Left renal cortex interstitium (tissue), 4 donors: Measurements from ENCODE around the gene FBXO5. TPM values are rescaled to one million over a fixed set of nuclear protein-coding genes. Genes with fewer than 3 reads are reported as not detected.
"Not testable (repeated sequence)": the region's sequence is repeated elsewhere in the genome, so short reads cannot be mapped to it uniquely, and the experiment has no call there.

Source experiments
- DNase-seq, 4 donors: peaks; one replicate each; pipeline ENCODE4 v3.0.0-alpha.2; 2013; ENCODE audit warnings: low read depth in 4 of 4, low spot score in 2 of 4, missing footprints in 1 of 4
- polyA plus RNA-seq, 4 donors: library from polyadenylated mRNA; unstranded; fragments of 120-200 nt; gene quantifications; one replicate each; pipeline ENCODE4 v1.2.1, GENCODE V29; 2013; ENCODE audit not compliant: insufficient read length in 4 of 4

FBXO5 gene, protein sequence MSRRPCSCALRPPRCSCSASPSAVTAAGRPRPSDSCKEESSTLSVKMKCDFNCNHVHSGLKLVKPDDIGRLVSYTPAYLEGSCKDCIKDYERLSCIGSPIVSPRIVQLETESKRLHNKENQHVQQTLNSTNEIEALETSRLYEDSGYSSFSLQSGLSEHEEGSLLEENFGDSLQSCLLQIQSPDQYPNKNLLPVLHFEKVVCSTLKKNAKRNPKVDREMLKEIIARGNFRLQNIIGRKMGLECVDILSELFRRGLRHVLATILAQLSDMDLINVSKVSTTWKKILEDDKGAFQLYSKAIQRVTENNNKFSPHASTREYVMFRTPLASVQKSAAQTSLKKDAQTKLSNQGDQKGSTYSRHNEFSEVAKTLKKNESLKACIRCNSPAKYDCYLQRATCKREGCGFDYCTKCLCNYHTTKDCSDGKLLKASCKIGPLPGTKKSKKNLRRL
- 10 to 100 TPM; 30.6 to 34.7 (median 31.9) TPM for polyA plus RNA-seq

DNA sequence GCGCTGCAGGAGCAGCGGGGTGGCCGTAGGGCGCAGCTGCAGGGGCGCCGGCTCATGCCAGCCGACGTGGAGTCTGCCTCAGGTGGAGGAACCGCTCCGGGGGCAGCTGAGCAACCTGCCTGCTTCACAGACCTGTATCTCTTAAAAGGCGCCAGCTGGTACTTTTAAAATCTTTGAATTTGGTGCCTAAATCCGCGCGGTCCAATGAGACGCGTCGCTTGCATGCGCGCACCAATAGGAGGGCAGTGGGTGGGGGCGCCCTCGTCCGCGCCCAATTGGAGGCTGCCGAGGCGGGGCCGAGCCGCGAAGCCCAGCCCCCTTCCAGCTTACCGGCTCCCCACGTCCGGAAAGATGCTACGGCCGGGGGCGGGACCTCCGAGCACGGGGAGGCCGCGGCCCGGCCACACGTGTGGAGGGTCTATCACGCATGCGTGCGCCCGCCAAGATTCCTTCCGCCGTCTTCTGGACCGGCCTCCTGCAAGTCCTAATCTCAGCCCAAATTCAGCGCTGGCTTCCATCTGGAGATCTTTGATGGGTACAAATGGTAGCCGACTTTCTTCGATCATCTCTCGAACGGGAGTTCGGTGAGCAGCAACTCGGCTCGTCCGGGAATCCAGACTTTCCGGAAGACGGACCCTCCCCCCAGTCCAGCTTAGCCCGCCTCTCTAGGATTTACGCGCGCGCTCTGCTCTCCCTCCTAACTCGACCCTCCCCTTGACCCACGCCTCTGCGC is at the start of gene FBXO5:
Gene FBXO5 (minus strand): TSS at position 138 of the 733 bp plus-strand sequence. CDS start 82 bp downstream, at position 56.
- DNase-seq = peak; percentile 93 to 97 (median 96)

DNA sequence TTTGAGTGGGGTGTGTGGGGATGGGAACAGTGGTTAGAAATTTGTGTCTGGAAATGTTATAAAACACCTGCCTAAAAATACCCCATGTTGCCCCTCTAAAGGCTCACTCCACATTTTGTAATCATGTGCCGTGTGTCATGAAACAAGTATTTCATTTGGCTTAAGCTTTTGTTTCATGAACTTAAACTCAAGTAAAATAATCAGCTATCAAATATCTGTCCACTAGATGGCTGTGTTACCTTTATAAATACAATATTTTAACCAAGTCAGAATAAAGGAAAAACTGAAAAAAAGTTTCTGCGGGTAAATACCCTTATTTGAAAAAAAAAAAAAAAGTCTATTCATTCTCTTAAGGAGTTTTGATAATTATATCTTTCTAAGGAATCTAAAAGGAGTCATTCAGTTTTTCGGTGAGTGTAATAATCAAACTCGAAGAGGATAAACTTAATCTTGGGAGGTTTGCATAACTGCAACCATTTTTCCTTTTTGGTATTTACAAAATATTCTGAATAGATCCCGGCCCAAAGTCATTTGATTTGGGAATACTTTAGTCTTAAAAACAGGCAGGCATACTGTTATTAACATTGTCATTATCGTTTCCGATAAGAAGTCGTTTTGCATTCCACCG is 49.5 kb upstream of the FBXO5 start:
- no peak for DNase-seq

DNA sequence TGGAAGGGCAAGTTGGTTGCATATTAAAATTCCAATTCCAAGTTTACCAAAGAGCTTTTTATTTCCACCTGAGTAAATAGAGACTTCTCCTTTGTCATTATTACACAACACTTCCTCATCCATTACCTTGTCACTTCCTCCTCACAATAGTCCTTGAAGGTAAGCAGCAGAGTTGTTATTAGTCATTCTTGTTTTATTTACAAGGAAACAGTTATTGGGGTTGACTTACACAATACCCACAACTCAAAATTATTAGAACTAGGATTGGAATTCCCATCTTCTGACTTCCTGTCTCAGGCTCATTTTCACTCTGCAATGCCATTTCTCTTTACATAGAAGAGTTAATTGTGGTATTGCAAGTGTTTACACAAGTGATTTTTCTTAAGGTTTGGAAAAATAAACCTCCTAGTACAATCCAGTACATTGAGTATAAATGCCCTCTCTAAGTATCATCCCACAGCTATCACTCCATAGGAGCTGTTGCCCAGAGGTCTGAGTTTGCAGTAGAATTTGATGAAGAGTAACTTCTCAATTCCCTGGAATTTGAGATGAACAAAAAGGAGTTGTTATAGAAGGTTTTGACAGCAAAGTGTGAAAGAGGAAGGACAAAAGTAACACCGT is 48.6 kb upstream of the FBXO5 start:
- DNase-seq = no peak

DNA sequence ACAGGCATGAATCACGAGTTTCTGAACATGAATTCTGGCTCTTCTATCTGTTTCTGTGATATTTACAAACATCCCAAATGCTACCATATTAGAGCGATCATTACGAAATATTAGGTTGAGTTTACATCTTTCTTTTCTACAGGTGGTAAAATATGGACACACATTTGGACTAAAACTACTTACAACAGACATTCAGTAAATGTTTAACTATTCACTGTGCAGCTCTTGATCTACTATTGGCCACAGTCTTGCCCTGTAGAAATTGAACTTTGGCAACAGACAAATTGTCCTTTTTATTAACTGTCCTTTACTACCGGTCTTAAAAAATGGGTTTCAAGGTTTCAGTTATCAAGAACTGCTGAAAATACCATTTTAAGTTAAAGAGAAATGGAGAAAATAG is 46.1 kb upstream of the FBXO5 start:
- DNase-seq = no peak

DNA sequence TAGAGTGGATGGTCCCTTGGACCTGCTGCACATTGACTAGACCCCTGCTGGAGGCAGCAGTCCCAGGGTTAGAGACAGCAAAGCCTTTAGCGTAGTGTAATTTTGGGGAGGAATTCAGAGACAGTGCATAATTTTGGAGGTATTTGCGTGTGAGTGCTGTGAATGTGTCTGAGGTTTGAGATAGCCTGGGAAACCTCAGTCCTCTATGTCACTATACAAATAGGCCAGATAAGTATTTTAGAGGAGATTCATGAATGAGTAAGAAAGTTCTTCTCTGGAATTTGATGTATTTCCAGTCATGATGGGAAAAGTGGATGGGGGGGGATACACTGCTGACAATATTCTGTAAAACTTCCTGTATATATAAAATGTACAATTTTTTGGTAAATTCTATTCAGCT is 45.4 kb upstream of the FBXO5 start:
- DNase-seq = no peak

DNA sequence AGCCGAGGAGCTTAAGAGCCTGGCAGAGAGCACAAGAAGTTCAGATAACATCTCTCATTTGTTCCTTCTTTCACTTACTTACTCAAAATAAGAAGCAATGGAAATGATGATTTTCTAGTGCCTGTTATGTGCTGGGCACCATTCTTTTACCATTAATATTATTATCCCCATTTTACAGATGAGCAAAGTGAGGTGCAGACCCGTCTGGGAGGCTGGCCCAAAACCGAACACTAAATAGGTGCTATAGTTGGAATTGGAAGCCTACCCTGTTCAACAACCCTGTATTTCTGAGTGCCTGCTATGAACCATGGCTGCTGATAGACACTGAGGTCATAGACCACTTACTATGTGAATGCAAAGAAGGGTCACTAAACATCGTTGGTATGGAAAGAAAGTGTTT is 44.6 kb upstream of the FBXO5 start:
- no peak for DNase-seq

DNA sequence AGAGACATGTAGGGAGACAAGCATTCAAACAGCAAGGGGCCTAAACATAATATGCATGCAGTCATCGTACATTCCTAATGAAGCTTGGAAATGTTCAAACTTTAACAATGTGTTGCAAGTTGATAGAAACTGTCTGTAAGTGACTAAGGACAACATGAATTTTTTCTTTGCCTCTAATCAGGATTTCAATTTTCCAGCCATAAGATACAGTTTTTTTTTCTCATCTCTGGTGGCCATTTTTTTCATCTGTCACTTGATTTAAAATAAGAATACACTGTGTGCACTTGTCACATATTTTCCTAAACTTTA is 41.8 kb upstream of the FBXO5 start:
- DNase-seq = no peak

DNA sequence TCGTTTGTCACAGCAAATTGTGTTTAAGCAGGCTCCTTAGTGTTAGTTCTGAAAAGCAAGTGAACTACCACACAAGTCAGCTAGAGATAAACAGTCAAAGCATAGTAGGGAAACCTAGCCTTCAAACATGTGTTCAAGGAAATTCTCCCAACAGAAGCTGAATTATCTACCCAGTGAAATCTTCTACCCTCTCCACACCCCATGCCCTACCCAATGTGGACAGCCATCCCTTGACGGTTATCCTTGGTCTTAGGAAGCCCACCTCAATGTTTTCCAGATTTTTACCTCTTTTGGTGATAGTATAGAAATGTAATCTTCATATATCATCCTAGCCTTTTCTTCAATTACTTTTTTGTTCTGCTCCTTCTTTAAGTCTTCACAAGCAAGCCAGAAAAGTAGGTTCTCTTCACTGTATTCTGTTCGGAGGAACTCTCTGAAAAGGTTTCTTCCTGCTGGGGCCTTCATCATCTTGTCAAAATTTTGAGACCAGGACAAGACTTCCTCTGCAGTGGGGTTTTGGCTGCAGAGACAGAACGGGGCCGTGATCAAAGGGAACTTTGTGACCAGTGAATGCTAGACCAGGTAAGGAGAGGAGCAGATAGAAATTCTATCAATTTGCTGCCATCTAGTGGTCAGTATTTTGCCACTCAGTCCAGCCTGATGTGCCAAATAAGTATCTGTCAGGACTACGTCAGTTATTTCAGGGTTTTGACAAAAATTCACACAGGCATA is 41.3 kb upstream of the FBXO5 start:
- peak in 1 of 4 donors; percentile 37 for DNase-seq

DNA sequence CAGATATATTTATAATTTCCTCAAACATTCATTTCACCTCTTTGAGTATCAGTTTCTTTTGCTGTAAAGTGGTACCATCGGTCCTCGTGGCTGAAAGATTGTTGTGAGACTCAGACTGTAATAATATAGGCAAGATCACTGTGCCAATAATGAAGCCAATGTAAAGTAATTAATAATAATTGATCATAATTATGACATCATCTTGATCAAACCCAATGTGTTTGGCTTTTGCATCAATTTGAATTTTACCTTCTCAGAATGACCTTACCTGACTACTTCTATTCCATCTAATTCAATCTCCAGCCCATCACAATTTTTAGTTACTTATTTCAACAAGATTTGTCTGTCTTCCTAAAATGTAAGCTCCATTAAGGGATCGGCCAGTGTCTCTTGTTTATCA is 35.5 kb upstream of the FBXO5 start:
- no peak for DNase-seq

DNA sequence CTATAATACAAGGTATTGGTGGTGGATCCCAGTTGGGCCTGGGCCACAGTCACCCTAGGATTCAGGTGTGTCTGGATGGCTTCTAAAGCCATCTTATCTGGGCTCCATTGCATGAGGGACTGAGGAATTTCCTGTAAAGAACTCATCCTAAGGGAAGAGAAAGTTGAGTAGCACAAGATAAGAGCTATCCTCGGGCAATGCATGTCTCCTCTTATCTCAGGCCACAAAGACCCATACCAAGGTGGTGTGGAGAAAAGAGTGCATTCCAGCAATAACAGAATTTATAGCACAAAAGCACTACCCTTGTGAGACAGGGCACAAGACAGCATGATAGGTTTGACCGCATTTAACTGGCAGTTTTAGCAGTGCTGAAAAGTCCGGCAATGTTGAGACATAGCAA is 34.0 kb upstream of the FBXO5 start:
- no peak for DNase-seq

DNA sequence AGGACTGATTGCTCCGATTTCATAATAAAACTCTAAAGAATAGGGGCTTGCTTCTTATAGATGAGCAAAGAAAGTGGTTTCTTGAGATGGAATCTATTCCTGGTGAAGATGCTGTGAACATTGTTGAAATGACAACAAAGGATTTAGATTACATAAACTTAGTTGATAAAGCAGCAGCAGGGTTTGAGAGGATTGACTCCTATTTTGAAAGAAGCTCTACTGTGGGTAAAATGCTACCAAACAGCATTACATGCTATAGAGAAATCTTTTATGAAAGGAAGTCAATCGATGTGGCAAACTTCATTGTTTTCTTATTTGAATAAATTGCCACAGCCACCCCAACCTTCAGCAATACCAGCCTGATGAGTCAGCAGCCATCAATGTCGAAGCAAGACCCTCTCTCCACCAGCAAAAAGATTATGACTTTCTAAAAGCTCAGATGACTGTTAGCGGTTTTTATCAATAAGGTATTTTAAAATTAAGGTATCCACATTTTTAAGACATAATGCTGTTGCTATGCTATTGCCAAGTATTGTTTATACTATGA is 32.3 kb upstream of the FBXO5 start:
- no peak for DNase-seq

DNA sequence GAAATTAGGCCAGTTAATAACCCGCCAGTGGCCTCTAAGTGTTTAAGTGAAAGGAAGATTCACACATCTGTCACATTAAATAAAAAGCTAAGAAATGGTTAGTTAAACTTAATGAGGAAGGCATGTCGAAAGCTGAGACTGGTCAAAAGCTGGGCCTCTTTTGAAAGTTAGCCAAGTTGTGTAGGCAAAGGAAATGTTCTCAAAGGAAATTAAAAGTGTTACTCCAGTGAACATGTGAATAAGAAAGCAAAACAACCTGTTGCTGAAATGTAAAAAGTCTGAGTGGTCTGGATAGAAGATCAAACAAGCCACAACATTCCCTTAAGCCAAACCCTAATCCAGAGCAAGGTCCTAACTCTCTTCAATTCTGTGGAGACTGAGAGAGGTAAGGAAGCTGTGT is 30.6 kb upstream of the FBXO5 start:
- DNase-seq = no peak

DNA sequence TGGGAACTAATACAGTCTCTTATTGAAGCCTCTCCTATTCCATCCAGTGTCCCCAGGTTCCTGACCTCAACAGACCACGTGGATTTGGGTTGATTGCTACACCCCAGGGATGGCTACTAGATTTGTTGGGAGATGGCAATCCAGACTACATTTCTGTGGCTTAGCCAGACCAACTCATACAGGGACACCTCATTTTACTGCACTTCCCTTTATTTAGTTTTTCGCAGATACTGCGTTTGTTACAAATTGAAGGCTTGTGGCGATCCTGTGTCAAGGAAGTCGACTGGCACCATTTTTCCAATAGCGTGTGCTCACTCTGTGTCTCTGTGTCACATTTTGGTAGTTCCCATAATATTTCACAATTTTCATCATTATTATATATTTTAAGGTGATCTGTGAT is 30.0 kb upstream of the FBXO5 start:
- no peak for DNase-seq

DNA sequence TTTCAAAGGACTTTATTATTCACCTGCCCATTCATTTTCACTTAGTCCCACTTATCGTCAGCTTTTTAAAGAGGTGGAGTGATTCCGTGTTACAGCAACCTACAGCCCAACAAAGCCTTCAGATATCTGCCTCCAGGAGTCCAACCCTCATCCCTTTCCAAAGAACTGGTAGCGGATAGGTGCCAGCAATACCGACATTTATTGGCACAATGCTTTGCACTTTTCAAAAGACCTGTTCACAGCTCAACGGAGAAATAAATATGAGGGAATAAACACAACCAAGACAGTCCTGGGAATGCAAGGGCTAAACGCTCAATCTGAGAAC is 20.5 kb upstream of the FBXO5 start:
- DNase-seq = no peak

DNA sequence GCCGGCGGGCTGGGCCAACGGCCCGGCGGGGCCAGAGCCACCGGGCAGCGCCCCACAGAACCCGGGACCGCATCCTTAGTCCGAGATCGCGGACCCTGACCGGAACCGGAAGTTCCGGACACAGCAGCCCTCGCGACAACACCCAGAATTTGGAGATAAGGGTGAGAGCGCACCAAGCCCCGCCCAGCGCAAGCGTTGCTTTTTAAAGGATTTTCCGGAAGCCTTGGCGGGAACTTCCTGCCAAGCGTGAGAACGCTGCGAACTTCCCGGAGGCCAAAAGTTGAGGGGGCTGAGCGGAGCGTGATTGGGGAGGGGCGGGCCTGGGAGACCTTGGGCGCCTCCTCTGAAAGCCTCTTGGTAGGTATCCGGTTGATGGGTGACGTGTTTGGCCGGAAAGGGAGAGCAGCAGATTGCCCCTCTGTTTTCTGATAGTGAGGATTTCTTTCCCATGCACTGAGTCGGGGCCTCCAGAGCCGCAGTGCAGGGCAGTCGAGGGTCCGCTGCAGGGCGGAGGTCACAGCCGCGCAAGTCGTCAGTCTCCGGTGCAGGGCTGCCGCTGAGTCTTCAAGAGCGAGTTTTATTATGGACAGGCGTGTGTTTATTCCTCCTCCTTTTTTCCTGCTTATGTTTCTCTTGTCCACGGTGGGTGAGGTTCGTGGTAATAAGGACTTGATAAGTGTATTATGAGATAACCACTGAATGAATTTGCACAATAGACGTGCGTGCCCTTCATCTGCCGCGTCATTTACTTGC is 19.9 kb upstream of the FBXO5 start, which contains the start of gene MTRF1L:
Gene MTRF1L (minus strand): TSS at position 97 of the 753 bp plus-strand sequence. CDS start 24 bp downstream, at position 73.
- peak; percentile 85 to 93 (median 88) for DNase-seq

DNA sequence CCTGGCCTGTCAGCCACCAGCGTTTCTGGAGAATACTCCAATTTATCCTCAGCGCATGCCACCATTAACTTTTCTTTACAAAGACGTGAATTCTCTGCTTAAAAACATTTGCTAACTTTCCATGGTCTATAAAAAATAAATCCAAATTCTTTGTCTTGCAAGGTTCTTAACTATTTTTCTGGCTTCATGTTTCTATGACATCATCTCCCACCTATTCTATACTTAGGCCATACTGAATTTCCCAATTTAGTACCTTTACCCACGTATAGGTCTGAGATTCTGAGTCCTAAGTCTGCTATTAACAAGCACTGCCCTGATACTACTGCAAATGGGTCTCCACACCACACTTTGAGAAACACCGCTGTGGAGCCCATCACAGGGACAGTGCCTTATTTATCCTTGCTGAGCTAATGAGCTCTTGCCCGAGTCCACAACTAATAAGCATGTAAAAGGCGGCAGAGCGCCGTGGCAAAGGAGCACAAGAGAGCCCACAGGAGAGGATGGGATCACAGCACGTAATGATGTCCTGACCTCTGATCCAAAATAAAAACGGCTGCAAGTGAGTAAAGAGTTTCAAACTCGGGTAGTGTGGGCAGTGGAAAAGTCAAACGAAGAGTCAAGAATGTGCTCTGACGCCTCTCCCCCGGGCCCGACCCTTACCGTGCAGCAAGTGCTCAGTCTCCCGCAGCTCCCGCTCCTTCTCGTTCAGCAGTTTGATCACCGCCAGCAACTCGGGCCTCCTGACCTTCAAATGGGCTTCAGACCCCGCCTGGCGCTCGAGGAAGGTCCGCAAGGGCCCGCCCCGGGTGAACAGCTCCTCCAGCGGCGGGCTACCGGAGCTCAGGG is 19.1 kb upstream of the FBXO5 start:
- DNase-seq = no peak

DNA sequence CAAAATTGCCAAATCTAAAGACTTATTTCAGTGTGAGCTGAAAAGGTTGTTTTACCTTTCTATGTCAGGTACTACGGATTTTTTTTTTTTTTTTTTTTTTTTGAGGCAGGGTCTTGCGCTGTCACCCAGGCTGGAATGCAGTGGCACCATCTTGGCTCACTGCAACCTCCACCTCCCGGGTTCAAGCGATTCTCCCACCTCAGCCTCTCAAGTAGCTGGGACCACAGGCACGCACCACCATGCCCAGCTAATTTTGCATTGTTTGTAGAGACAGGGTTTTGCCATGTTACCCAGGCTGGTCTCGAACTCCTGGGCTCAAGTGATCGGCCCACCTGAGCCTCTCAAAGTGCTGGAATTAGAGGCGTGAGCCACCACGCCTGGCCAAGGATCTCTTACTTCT is 17.9 kb upstream of the FBXO5 start:
- not testable (repeated sequence) for DNase-seq

DNA sequence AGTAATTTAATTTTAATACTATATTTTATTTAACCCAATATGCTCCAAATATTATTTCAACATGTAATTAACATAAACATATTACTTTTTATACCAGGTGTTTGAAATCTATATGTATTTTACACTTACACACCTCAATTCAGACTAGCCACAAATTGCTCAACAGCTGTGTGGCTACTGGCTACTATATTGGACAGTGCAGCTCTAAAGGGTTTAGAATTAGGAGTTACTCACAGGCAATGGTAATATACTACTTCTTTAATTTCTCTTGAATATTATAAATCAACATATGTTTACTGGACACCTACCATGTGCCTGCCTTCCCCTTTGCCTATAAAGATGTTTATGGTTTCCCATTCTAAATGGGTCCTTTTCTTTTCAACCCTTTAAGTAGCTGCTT is 17.4 kb upstream of the FBXO5 start:
- no peak for DNase-seq

DNA sequence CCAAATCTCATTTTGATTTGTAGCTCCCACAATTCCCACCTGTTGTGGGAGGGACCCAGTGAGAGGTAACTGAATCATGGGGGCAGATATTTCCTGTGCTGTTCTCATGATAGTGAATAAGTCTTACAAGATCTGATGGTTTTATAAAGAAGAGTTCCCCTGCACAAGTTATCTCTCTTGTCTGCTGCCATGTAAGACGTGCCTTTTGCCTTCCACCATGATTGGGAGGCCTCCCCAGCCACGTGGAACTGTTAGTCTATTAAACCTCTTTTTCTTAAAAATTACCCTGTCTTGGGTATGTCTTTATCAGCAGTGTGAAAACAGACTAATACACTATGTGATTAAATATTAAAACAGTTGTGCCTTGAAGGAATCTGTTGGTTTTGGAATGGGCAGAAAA is 16.7 kb upstream of the FBXO5 start:
- not testable (repeated sequence) for DNase-seq
